ENCODE measurements around the gene PIANP.

PIANP gene

DNA sequence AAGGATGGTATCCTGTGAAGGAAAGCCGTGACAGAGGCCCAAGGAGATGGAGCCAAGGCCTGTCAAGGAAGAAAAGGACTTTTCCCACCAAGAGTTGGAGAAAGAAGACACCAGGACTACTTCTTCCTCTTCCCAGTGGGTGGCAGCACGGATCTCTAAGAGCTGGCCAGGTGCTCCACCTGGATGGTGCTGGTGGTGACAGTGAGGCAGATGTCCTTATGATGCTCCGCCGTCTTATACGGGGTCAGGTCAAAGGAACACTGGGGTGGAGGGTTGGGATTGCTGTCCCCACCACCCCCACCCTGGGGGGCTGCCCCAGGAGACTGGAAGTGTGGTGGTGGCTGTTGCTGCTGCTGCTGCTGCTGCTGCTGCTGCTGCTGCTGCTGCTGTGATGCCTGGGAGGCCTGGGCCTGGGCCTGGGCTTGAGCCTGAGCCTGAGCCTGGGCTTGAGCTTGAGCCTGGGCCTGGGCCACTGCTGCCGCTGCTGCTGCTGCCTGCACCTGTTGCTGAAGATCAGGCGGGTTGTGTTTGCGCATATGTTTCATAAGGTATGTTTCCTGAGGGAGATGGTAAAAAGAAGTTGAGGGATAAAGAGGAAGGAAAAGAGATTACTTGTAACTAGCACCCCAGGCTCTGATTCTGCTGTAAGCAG, 32.9 kb downstream of the PIANP start:
- ATAC-seq, result no peak
- DNase-seq, result no peak

DNA sequence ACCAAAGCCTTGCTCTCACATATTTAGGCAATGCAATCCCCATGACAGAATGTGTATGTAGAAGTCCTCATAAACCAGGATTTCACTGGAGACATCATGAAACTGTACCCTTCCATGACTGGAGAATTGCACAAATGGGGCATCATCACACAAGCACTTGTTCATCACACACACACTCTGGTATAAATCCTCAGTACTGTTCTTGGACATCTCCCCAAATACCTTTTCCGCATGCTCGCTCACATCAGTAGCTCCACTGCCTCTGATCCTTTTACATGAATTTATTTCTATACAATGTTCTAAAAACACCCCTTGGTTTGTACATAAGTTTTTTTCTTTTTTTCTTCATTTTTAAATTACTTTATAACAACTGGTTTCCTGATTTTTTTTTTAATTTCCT, 34.4 kb downstream of the PIANP start:
- ATAC-seq (no peak), DNase-seq (no peak)

DNA sequence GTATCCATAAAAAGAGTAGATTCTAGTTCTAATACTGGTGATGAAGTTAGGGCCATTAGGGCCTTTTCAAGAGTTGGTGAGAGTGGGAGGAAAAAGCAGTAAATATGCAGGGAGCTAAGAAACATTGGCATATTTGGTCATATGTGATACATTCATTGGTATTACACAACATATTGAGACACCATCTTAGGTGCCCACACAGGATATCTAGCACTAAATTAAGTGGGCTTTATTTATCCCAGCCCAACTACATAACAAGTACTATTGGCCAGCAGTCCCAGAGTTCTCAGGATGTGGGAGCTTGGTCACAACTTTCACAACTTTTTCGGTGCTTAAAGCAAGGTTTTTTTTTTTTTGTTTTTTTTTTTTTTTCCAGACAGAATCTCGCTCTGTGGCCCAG, 35.7 kb downstream of the PIANP start:
- no peak for DNase-seq
- ATAC-seq, result no peak

DNA sequence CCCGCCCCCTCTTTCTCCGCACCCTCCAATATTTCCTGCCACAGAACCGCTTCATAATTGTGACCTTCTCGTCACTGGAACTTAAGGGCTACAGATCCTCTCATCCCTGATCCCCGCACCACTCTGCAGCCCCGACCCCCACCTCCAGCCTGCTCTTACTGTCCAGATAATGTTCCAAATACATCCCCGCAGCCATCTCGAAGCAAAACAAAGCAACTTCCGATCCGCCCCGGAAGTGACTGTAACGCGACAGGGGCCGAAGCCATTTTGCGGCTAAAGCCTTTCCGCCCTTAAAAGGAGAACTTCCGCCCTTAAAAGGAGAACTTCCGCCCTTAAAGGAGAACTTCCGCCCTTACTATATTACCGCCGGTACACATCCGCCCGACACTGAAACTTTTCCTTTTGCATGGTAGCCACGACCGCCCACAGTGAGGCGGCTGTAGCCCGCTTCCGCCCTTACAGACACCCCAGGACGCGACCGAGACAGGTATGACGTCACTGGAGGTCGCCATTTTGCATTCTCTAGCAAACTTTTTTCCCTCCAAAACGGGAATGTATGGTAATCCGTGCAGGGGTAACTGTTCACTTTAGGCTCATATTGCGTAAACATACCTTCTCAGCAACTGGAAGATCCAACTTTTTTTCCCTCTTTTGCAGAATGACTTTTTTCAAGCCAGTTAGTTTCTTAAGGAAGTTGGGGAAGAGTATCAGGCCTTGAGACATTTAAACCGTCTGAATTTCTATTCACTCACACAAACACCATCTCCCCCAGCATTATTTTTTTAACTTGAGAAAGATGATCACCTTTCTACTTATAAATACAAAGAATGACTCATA, 37.5 kb downstream of the PIANP start, which contains the start of gene ING4:
Gene ING4, minus strand, starts transcription at position 214 of the 837 bp plus-strand sequence. Its CDS starts 18 bp downstream, at position 196.
- DNase-seq (peak; percentile 93), ATAC-seq (peak; percentile 100)

DNA sequence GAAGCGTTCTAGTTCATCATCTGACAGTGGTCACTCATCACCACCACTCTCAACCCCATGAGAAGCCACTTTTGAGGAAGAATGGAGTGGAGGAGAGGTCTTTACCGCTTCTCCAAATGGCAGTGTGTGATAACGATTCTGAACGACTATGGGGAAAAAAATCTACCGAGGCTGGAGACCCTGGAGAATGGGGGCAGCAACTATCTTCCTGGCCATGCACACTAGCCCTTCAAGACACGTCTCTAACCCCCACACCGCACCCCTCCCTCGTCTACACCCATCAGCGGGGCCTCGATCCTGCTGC, 38.1 kb downstream of the PIANP start:
- DNase-seq (no peak), ATAC-seq (peak; percentile 20)

DNA sequence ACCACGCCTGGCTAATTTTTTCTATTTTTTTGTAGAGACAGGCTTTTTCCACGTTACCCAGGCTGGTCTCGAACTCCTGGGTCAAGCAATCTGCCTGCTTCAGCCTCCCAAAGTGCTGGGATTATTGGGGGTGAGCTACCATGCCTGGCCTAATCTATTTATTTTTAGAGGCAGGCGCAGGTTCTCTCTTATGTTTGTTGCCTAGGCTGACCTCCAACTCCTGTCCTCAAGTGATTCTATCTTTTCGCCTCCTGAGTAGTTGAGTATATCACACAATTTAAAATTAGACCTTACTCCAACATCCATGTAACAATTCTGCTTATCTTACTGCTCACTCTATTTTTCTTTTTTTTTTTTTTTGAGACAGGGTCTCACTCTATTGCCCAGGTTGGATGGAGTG, 46.6 kb downstream of the PIANP start:
- ATAC-seq, result no peak
- no peak for DNase-seq

DNA sequence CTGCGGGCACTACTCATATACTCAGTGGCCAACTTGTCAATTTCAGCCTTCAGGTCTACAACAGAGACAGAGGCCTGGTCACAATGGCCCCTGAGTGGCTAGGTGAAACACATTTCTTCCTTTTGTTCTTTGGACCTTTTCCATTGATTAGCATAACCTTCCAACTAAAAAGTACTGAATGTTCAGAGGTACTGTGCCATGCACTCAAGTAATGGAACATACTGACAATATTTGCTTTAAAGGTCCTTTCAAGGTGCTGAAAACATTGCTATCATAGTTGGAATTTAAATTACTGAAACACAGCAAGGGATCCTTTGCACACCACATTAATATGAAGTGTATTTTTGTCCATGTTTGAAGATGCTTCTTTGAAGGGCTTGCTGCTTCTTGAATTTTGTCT, 47.3 kb downstream of the PIANP start:
- DNase-seq (no peak), ATAC-seq (no peak)

DNA sequence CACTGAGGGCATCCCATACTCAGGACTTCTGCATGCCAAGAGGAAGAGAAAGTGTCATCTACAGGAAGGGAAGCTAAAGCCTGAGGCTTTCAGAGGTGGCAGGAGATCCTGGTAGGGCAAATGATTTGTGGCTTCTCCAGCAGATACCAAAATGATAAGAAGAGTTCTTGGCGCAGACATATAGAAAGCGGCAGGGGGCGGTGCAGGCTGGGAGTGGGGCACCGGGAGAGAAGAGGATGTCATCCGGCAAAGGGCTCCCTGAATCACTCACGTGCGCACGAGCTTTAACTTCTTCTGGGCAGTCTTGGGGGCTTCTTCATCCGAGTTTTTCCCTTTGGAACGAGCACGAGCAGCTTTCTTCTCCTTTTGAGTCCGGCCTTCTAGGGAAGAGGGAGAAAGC, 48.2 kb downstream of the PIANP start:
- ATAC-seq, result no peak
- DNase-seq, result no peak

DNA sequence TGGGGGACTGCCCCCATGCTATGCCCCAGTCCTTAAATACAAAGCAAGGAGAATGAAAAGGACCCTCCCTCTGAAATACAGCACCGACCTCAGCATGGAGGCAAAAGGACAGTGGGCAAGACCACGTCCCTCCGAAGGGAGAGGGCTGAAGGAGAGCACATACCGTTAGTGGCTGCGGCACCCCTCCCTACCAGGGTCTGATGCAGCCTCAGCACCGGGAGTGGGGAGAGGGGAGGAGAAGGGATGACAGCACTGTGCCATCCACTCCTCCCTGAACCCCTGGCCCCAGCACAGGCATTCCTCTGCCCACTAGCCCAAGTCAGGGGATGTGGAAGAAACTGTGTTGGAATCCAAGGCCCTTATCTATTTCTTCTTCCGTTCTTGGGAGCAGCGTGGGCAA, 49.8 kb downstream of the PIANP start:
- DNase-seq (no peak), ATAC-seq (no peak)

DNA sequence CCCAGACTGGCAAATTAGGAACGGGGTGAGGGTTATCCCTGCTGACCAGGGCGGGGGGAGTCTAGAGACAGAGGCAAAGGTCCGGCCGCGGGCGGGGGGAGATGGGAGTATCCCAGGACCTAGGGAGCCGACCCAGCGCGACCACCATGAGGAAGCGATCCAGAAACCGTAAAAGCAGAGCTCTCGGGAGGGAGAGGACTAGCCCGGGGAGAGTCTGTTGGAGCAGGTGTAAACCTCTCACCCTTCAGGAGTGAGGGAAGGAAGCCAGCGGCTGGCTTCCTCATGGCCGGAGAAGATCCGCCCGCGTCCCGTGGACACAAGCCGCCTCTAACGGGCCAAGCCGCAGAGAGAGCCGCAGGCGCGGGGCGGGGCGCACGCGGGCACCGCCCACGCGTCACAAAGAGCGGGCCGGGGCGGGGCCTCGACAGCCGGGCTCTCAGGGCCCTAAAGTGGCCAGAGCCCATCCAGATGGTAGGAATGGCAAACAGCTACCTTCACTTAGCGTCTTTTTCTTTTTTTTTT, 53.5 kb downstream of the PIANP start, which contains the start of gene ACRBP:
Gene ACRBP, minus strand, starts transcription at position 350 of the 522 bp plus-strand sequence. Its CDS starts 66 bp downstream, at position 284.
- peak; percentile 56 for DNase-seq
- ATAC-seq, result peak; percentile 51

DNA sequence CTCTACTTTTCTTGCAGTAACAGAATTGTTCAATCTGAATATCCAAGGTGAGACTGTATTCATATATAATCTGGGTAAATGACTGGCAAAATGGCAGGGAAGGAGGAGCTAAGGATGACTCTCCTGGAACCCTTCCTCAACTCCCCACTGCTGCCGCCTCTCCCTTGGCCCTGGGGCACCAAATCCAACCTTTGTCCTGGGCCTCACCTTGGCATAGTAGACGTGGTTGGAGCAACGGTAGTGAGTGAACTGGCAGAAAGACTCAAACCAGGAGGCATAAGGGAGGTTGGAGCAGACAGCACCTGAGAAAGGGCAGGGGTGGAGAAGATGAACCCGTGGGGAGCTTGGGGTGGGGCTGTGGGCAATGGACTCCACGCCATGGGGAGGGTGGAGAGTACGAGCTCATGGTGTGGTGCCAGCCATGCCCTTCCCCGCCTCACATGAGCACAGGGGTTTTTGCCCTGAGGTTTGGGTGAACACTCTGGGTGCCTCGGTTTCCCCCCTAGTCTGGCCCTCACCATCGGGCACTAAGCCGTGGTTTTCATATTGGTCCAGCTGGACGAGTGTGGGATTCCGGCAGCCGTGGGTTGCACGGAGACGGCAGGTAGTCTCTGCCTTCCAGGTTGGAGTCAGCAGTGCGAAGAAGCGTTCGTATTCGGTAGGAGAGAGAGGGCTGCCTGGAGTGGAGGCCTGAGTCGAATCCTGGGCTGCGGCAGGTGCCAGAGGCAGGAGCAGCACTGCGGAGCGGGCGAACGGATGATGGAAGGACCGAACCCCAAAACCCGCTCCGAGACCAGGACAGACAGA, 54.1 kb downstream of the PIANP start:
- DNase-seq (no peak), ATAC-seq (no peak)

DNA sequence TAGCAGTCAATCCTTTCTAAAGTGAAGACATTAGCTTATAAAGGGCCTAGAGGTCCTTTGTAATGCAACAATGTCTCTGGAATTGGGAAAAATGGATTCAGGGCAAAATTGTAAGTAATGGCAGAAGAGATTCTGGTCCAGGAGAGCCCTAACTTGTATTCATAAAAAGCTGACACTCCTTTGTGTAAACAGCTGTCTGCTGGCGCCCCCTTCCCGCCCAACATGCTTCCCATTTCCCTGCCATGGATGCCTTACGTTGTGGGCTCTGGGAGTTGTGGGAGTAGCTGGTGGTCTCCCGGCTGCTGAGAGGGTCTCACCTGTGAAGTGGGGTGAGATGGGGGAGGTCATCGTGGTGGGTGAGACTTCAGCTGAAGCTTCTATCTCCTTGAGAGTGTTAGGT, 55.7 kb downstream of the PIANP start:
- ATAC-seq (no peak), DNase-seq (no peak)

DNA sequence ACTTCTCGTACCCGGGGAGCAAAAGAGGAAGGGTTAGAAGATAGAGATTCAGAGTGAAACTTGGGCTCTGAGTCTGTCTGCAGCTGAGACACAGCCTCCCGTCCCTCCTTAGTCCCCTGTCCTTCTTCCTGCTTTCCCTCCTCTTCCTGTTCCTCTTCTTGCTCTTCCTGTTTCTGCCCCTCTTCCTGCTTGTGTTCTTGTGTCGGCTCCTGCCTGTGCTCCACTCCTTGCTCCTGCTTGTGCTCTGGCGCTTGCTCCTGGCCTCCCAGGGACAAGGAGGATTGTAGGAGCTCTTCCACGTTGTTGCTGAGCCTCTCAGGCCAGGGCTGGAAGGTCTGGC, 56.4 kb downstream of the PIANP start:
- no peak for DNase-seq
- ATAC-seq, result no peak

Measured in stimulated activated naive CD8-positive, alpha-beta T cell treated with anti-CD3 and anti-CD28 coated beads, Interleukin-15, Interleukin-2, amounts not matched to agents 100 U/mL and 50 U/mL, for 24 hours (primary cell).